Glutamatergic neuron (in vitro differentiated cells): ENCODE measurements around the gene KCP. TPM values are rescaled to one million over a fixed set of nuclear protein-coding genes. Genes with fewer than 3 reads are reported as not detected.
A peak's percentile ranks its signal among the peaks of the same experiment; 100 is the strongest.

Experiments used
- DNase-seq: peaks from one replicate; pipeline ENCODE4 v3.0.0; 2022
- H3K27ac Mint-ChIP-seq: one replicate; pipeline ENCODE4 v1.8.0; 2020; ENCODE audit warnings: mild to moderate bottlenecking, mixed read lengths, inconsistent platforms; ENCODE audit not compliant: unreplicated experiment
- H3K27me3 Mint-ChIP-seq: one replicate; pipeline ENCODE4 v1.8.0; 2020; ENCODE audit warnings: mild to moderate bottlenecking, moderate library complexity, mixed read lengths, inconsistent platforms; ENCODE audit not compliant: unreplicated experiment
- H3K36me3 Mint-ChIP-seq: one replicate; pipeline ENCODE4 v1.8.0; 2020; ENCODE audit warnings: mild to moderate bottlenecking, mixed read lengths, inconsistent platforms; ENCODE audit not compliant: unreplicated experiment
- H3K4me1 Mint-ChIP-seq: one replicate; pipeline ENCODE4 v1.8.0; 2020; ENCODE audit warnings: mild to moderate bottlenecking, low read depth, mixed read lengths, inconsistent platforms; ENCODE audit not compliant: unreplicated experiment
- H3K4me3 Mint-ChIP-seq: one replicate; pipeline ENCODE4 v1.8.0; 2020; ENCODE audit warnings: mild to moderate bottlenecking, mixed read lengths, inconsistent platforms; ENCODE audit not compliant: unreplicated experiment
- H3K9me3 Mint-ChIP-seq: one replicate; pipeline ENCODE4 v1.8.0; 2020; ENCODE audit warnings: mild to moderate bottlenecking, moderate library complexity, mixed read lengths, inconsistent platforms; ENCODE audit not compliant: unreplicated experiment
- total RNA-seq: library from RNA; stranded (reverse); fragmentation: NEBNext Ultra II Directional; extraction: Animal tissue kit (Norgen Biotek cat#: 25700); gene quantifications from one replicate; pipeline ENCODE4 v1.2.1, GENCODE V29; 2021; ENCODE audit not compliant: unreplicated experiment
- TF ChIP-seq, protein P1 (sequence below): fragments of 200-600 bp; sonication (generic); IDR thresholded peaks from one replicate; pipeline ENCODE4 v1.5.0; 2021; ENCODE audit not compliant: partially characterized antibody, unreplicated experiment

Gene KCP
- total RNA-seq, 1 donor from 2014 or later: 2.2 TPM

DNA sequence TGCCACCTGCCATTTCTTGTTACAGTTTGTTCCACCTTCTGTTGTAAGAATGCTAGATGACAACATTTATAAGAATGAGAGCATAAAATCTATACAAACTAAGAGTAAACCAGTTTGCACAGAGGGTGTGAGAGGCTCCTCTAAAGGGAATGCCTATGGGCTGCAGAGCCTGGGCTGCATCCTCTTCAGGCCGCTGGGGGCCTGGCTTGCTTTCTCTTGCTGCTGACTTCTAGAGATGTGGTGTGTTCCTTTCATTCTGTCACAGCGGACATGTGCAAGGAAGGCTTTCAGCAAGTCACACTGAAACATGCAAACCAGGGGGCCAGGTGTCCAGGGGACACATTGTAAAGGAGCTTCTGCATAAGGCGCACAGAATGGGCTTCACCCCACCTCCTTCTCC lies 55.0 kb downstream of the KCP start:
- TF ChIP-seq, protein P1, sequence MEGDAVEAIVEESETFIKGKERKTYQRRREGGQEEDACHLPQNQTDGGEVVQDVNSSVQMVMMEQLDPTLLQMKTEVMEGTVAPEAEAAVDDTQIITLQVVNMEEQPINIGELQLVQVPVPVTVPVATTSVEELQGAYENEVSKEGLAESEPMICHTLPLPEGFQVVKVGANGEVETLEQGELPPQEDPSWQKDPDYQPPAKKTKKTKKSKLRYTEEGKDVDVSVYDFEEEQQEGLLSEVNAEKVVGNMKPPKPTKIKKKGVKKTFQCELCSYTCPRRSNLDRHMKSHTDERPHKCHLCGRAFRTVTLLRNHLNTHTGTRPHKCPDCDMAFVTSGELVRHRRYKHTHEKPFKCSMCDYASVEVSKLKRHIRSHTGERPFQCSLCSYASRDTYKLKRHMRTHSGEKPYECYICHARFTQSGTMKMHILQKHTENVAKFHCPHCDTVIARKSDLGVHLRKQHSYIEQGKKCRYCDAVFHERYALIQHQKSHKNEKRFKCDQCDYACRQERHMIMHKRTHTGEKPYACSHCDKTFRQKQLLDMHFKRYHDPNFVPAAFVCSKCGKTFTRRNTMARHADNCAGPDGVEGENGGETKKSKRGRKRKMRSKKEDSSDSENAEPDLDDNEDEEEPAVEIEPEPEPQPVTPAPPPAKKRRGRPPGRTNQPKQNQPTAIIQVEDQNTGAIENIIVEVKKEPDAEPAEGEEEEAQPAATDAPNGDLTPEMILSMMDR: no peak
- H3K36me3 Mint-ChIP-seq: no peaks in the 10 kb centered on the region
- peaks cover 3% of the 10 kb centered on the region for H3K9me3 Mint-ChIP-seq
- H3K27ac Mint-ChIP-seq: no peak overlapping the region
- no peak overlapping the region for H3K4me3 Mint-ChIP-seq
- H3K4me1 Mint-ChIP-seq: peaks cover 8% of the 10 kb centered on the region
- H3K27me3 Mint-ChIP-seq: peaks cover 9% of the 10 kb centered on the region
- no peak for DNase-seq

DNA sequence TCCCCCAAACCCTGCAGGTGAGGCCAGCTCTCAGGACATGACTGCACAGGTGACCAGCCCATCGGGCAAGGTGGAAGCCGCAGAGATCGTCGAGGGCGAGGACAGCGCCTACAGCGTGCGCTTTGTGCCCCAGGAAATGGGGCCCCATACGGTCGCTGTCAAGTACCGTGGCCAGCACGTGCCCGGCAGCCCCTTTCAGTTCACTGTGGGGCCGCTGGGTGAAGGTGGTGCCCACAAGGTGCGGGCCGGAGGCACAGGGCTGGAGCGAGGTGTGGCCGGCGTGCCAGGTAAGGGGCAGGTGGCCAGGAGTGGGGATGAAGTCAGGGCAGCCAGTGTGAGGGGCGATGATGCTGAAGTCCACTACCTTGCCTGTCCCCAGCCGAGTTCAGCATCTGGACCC lies 56.1 kb downstream of the KCP start:
- DNase-seq: no peak
- TF ChIP-seq, protein P1: no peak
- no peak overlapping the region for H3K4me3 Mint-ChIP-seq
- no peaks in the 10 kb centered on the region for H3K36me3 Mint-ChIP-seq
- peaks cover 5% of the 10 kb centered on the region for H3K4me1 Mint-ChIP-seq
- peaks cover 6% of the 10 kb centered on the region for H3K27me3 Mint-ChIP-seq
- H3K27ac Mint-ChIP-seq: no peak overlapping the region
- no peaks in the 10 kb centered on the region for H3K9me3 Mint-ChIP-seq

DNA sequence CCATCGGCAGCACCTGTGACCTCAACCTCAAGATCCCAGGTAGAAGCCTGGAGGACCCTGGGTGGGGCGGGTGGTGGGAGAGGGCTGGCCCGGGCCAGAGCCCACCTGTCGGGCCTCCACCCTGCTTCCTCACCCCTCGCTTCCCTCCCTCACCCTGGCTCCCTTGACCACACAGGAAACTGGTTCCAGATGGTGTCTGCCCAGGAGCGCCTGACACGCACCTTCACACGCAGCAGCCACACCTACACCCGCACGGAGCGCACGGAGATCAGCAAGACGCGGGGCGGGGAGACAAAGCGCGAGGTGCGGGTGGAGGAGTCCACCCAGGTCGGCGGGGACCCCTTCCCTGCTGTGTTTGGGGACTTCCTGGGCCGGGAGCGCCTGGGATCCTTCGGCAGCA lies 56.7 kb downstream of the KCP start:
- Mint-ChIP-seq H3K27me3 (peaks cover 5% of the 10 kb centered on the region), H3K36me3 (no peaks in the 10 kb centered on the region), H3K9me3 (no peaks in the 10 kb centered on the region), H3K4me3 (no peak overlapping the region), H3K27ac (no peak overlapping the region), H3K4me1 (peaks cover 3% of the 10 kb centered on the region)
- DNase-seq: no peak
- TF ChIP-seq, protein P1: no peak

DNA sequence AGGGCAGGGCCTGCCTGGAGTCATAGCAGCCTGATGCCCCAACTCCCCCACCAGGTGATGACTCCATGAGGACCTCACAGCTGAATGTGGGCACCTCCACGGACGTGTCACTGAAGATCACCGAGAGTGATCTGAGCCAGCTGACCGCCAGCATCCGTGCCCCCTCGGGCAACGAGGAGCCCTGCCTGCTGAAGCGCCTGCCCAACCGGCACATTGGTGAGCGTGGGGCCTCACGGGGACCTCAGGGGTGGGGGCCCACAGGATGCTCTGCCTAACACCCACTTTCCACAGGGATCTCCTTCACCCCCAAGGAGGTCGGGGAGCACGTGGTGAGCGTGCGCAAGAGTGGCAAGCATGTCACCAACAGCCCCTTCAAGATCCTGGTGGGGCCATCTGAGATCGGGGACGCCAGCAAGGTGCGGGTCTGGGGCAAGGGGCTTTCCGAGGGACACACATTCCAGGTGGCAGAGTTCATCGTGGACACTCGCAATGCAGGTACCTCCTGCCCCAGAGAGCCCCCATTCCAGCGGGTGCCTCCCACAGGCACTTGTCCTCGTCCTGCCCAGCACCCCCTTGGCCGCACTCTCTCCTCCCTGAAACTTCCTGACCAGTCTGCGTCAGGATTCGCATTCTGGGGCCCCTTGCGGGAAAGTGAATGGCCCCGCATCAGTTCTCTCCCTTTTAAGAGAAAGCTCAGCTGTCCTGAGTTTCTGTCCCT lies 57.8 kb downstream of the KCP start:
- Mint-ChIP-seq H3K27me3 (peaks cover 5% of the 10 kb centered on the region), H3K9me3 (no peaks in the 10 kb centered on the region), H3K4me1 (no peaks in the 10 kb centered on the region), H3K4me3 (no peak overlapping the region), H3K36me3 (no peaks in the 10 kb centered on the region), H3K27ac (no peak overlapping the region)
- no peak for DNase-seq
- TF ChIP-seq, protein P1: no peak

DNA sequence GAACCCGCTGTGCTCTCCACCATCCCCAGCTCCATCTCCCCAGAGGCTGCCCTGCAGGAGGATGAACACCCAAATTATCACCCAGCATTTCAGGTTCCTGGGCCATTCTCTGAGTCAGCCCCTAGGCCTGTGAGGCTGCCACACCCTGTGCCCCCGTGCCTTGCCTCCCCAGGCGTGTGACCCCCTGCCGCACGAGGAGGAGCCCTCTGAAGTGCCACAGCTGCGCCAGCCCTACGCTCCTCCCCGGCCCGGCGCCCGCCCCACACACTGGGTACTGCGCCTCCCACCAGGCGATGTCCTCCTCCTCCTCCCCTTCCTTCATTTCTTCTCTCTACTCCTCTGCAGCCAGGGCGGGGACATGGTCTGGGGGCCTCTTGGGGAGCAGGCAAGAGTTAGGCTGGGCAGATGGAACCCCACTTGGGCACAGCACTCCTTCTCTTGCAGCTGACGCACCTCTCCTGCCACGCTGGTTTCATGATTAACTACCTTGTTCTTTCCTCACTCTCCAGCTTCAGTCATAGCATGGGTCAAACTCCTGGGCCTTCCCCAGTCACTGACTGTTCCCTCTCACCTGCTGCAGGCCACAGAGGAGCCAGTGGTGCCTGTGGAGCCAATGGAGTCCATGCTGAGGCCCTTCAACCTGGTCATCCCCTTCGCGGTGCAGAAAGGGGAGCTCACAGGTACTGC lies 60.6 kb downstream of the KCP start:
- peak overlapping the region; percentile 12 for H3K27ac Mint-ChIP-seq
- no peaks in the 10 kb centered on the region for H3K36me3 Mint-ChIP-seq
- TF ChIP-seq, protein P1: no peak
- no peaks in the 10 kb centered on the region for H3K9me3 Mint-ChIP-seq
- H3K4me1 Mint-ChIP-seq: no peaks in the 10 kb centered on the region
- no peak overlapping the region for H3K4me3 Mint-ChIP-seq
- no peak for DNase-seq
- H3K27me3 Mint-ChIP-seq: peaks cover 8% of the 10 kb centered on the region
